ENCODE measurements around the gene BTG1.

DNA sequence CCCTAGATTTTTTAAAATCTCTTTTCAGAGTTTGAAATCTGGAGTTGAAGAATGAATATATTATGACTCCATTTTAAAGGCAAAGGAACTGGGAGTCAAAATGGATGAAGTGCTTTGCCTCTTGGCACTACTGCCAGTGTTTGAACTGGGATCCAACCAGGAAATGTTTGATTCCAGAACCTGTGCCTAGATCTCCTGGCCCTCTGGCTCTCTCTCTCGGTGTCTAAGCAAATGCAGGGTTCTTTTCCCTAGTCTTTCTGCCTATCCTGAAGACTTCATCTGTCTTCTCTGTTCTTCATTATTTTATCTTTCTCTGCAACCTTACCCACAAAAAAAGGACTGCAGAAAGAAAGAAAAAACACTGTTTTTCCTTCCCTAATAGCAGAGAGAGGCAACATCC is 17.0 kb downstream of the BTG1 start:
- TF ChIP-seq, protein P1, sequence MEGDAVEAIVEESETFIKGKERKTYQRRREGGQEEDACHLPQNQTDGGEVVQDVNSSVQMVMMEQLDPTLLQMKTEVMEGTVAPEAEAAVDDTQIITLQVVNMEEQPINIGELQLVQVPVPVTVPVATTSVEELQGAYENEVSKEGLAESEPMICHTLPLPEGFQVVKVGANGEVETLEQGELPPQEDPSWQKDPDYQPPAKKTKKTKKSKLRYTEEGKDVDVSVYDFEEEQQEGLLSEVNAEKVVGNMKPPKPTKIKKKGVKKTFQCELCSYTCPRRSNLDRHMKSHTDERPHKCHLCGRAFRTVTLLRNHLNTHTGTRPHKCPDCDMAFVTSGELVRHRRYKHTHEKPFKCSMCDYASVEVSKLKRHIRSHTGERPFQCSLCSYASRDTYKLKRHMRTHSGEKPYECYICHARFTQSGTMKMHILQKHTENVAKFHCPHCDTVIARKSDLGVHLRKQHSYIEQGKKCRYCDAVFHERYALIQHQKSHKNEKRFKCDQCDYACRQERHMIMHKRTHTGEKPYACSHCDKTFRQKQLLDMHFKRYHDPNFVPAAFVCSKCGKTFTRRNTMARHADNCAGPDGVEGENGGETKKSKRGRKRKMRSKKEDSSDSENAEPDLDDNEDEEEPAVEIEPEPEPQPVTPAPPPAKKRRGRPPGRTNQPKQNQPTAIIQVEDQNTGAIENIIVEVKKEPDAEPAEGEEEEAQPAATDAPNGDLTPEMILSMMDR (conservative IDR thresholded peaks at IDR 0.05; ENCODE audit: low read depth, low read length) = no peak
- no peak for TF ChIP-seq EZH2phosphoT487 (IDR thresholded peaks at IDR 0.05; ENCODE audit: borderline replicate concordance, low read length)
